Ectodermal cell (in vitro differentiated cells): ENCODE data around the gene EFHC2.

Experiments
- H3K27ac ChIP-seq: 2 replicates; pipeline ENCODE4 v1.7.0; 2013; ENCODE audit warnings: mild to moderate bottlenecking, low read depth, low read length; ENCODE audit not compliant: insufficient read depth, poor library complexity, severe bottlenecking
- H3K27me3 ChIP-seq: 2 replicates; pipeline ENCODE4 v1.7.0; 2013; ENCODE audit warnings: mild to moderate bottlenecking, low read length; ENCODE audit not compliant: insufficient read depth, control insufficient read depth, poor library complexity, severe bottlenecking
- H3K36me3 ChIP-seq: one replicate; pipeline ENCODE4 v1.7.0; 2013; ENCODE audit warnings: low read length; ENCODE audit not compliant: control insufficient read depth, insufficient read depth
- H3K4me1 ChIP-seq: one replicate; pipeline ENCODE4 v1.7.0; 2013; ENCODE audit warnings: low read length; ENCODE audit not compliant: control insufficient read depth, insufficient read depth
- H3K4me3 ChIP-seq: 2 replicates; pipeline ENCODE4 v1.7.0; 2013; ENCODE audit warnings: low read depth, low read length, control low read depth; ENCODE audit not compliant: insufficient read depth
- H3K9me3 ChIP-seq: 2 replicates; pipeline ENCODE4 v1.7.0; 2013; ENCODE audit warnings: mild to moderate bottlenecking, low read length, moderate library complexity; ENCODE audit not compliant: control insufficient read depth
- WGBS, 2 experiments: methylation state at CpG; one replicate each; pipeline ENCODE4 v1.1.7; 2013; ENCODE audit warnings: missing lambda C conversion rate in 2 of 2; 5-methylcytosine and 5-hydroxymethylcytosine counted together

The EFHC2 gene

DNA sequence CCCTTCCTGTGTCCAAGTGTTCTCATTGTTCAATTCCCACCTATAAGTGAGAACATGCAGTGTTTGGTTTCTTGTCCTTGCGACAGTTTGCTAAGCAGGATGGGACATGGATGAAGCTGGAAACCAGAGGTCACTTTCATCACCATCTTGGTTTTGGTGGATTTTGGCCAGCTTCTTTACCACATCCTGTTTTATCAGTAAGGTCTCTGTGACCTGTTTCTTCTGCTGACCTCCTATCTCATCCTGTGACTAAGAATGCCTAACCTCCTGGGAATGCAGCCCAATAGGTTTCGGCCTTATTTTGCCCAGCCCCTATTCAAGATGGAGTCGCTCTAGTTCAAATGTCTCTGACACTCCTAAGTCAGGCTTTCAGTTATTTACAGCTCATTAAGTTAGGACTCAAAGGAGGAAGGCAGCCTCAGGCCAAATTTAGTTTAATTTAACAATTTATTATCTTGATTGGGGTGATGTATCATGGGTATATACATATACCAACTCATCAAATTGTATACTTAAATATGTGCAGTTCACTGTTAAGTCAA is 200.3 kb downstream of the EFHC2 start:
- Histone ChIP-seq H3K9me3 (no peaks in the 10 kb centered on the region), H3K27ac (no peak overlapping the region), H3K4me1 (no peaks in the 10 kb centered on the region), H3K27me3 (no peaks in the 10 kb centered on the region), H3K4me3 (no peak overlapping the region), H3K36me3 (no peaks in the 10 kb centered on the region)
- WGBS, 2 experiments = 95 to 96% methylated on average over 3 of the region's 3 CpGs

DNA sequence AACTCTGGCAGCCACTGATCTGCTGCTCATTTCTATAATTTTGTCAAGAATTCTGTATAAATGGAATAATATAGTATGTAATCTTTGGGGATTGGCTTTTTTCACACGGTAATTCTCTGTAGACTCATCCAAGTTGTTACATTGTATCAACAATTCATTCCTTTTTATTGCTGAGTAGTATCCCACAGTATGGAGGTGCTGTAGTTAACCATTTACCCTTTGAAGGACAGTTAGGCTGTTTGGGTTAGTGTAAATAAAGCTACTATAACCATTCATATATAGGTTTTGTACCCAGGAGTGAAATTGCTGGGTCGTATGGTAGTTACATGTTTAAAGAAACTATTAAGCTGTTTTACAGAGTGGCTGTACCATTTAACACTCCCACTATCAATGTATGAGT is 213.3 kb downstream of the EFHC2 start:
- Histone ChIP-seq H3K4me1 (no peaks in the 10 kb centered on the region), H3K9me3 (no peaks in the 10 kb centered on the region), H3K4me3 (no peak overlapping the region), H3K27me3 (no peaks in the 10 kb centered on the region), H3K36me3 (no peaks in the 10 kb centered on the region), H3K27ac (no peak overlapping the region)
- WGBS, 2 experiments = no CpG with 5 or more reads among the region's 2 CpGs

DNA sequence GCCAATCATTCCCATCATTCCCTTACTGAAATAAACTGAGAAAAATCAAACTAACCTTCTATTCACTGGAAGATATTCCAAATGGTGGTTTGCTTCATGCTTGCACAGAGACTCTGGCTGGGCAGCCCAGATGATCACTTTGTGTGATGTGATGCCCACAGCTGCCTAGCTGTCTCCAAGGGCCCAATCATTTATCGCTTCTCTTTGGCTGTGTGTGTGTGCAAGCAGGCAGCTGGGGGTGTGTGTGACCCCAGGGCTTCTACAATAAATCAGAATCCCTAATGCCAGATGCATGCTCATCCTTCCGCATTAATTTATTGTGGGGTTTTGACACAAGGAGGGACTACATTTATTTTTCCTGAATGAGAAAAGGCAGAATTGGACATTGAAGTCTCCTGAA is 230.1 kb downstream of the EFHC2 start:
- no peaks in the 10 kb centered on the region for H3K4me1 ChIP-seq
- H3K9me3 ChIP-seq = no peaks in the 10 kb centered on the region
- no peak overlapping the region for H3K27ac ChIP-seq
- H3K4me3 ChIP-seq = no peak overlapping the region
- H3K36me3 ChIP-seq = no peaks in the 10 kb centered on the region
- WGBS, 2 experiments = 92 to 100% methylated on average over 2 of the region's 2 CpGs
- H3K27me3 ChIP-seq = no peaks in the 10 kb centered on the region

DNA sequence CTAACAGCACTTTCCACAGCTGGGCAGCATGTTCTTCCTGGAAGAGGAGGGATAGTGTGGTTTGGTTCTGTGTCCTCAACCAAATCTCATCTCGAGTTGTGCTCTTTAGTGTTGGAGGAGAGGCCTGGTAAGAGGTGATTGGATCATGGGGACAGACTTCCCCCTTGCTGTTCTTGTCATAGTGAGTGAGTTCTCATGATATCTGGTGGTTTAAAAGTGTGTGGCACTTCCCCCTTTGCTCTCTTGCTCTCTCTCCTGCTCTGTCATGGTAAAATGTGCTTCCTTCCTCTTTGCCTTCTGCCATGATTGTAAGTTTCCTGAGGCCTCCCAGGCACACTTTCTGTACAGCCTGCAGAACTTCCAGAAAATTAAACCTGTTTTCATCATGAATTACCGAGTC is 236.6 kb downstream of the EFHC2 start:
- no peak overlapping the region for H3K4me3 ChIP-seq
- H3K4me1 ChIP-seq = no peaks in the 10 kb centered on the region
- no peaks in the 10 kb centered on the region for H3K9me3 ChIP-seq
- 88 to 94% methylated on average over 2 of the region's 2 CpGs for WGBS, 2 experiments
- H3K27ac ChIP-seq = no peak overlapping the region
- no peaks in the 10 kb centered on the region for H3K36me3 ChIP-seq
- no peaks in the 10 kb centered on the region for H3K27me3 ChIP-seq

DNA sequence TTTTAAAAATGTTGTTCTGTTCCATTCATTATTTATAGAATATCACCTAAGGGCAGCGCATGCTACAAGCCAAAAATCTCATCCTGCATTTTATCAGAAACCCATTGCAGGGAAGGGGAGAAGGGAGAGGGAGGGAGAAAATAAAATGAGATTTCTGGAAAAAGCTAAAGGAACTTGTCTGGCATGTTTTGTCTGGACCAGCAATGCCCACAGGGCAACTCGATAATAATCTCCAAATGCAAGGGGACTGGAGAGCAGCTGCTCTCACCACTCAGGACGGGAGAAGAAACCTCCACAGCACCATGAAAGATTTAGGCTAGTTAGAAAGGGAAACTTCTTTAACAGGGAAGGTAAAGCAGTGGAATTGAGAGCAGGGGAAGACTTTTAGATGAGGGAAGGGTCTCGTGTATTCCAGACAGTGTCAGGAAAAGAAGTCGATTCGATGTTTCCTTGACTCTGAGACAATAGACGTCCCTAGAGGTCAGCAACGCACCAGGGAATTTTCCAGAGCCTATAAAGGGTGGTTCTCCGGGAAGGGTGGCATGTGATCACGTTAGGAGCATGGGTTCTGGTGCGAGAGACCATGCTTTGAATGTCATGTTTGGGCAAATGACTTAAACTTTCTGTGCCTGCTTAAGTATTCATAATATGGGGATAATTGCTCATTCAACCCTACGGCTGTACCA is 238.1 kb downstream of the EFHC2 start:
- 86 to 89% methylated on average over 10 of the region's 12 CpGs for WGBS, 2 experiments
- Histone ChIP-seq H3K4me3 (no peak overlapping the region), H3K9me3 (no peaks in the 10 kb centered on the region), H3K4me1 (no peaks in the 10 kb centered on the region), H3K27me3 (no peaks in the 10 kb centered on the region), H3K27ac (no peak overlapping the region), H3K36me3 (no peaks in the 10 kb centered on the region)

DNA sequence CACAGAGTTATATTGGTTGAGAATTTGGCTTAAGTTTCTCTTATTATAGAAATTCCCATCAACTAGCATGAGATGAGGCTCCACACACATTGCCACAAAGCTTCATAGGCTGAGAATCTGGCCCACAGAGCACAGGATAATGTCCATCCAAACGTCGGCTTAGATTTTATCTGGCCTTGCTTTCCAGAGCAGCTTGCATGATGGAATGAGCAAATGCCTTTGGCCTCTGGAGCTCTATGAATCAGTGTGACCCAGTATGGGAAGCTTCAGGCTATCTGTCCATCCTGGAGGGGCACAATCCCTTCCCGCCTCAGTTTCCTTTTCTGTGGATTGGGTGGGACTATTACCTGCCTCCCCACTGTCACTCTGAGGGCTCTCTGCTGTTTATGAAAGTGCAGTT is 238.8 kb downstream of the EFHC2 start:
- H3K27ac ChIP-seq = no peak overlapping the region
- no peaks in the 10 kb centered on the region for H3K4me1 ChIP-seq
- H3K27me3 ChIP-seq = no peaks in the 10 kb centered on the region
- no peak overlapping the region for H3K4me3 ChIP-seq
- no peaks in the 10 kb centered on the region for H3K9me3 ChIP-seq
- no peaks in the 10 kb centered on the region for H3K36me3 ChIP-seq
- WGBS, 2 experiments = 85 to 94% methylated on average over 3 of the region's 3 CpGs

DNA sequence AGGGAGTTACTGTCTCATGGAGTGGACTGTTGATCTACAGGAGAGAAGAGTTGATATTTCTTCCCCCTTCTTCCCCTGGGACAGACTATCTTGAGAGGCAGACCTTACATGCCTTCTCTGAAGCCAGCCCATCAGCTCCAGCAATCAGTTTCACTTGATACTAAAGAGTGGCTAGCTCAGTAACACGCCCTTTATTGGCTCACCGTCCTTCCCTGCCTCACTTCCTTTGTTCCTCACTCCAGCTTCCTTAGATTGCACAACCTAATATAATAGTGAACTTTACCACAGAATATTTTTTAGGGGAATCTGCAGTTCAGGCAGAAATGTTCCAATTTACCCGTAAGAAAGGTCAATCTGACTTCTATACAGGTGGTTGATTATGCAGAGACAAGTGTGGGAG is 242.2 kb downstream of the EFHC2 start:
- H3K4me1 ChIP-seq = no peaks in the 10 kb centered on the region
- no peaks in the 10 kb centered on the region for H3K27me3 ChIP-seq
- H3K4me3 ChIP-seq = no peak overlapping the region
- WGBS, 2 experiments = 87 to 94% methylated on average over 3 of the region's 3 CpGs
- H3K27ac ChIP-seq = no peak overlapping the region
- H3K36me3 ChIP-seq = no peaks in the 10 kb centered on the region
- no peaks in the 10 kb centered on the region for H3K9me3 ChIP-seq

DNA sequence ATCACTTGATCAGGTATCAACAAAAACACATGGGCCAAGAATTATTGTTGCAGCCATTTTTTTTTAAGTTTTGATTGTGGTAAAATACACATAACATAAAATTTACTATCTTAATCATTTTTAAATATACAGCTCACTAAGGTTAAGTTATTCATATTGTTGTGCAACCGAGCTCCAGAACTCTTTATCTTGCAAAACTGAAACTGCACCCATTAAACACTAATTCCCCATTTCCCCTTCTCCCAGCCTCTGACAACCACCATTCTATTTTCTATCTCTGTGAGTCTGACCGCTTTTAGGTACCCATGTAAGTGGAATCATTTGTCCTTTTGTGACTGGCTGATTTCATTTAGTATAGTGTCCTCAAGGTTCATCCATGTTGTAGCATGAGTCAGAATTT is 244.1 kb downstream of the EFHC2 start:
- H3K27ac ChIP-seq = no peak overlapping the region
- no peaks in the 10 kb centered on the region for H3K4me1 ChIP-seq
- WGBS, 2 experiments = 82% methylated on average over 1 of the region's 2 CpGs; no CpG with 5 or more reads in 1 of the 2 experiments

More for the DNA sequence above, 244.1 kb downstream of the EFHC2 start:
- H3K4me3 ChIP-seq = no peak overlapping the region
- H3K36me3 ChIP-seq = no peaks in the 10 kb centered on the region
- no peaks in the 10 kb centered on the region for H3K27me3 ChIP-seq
- no peaks in the 10 kb centered on the region for H3K9me3 ChIP-seq
